ENCODE results near the gene PDE2A.

- TF ChIP-seq CTCF (IDR thresholded peaks at IDR 0.05; ENCODE audit: low read depth, low read length) (no peak), MAX (IDR thresholded peaks at IDR 0.05; ENCODE audit: low read depth, low read length) (no peak), POLR2A (IDR thresholded peaks at IDR 0.05; ENCODE audit: extremely low read depth, insufficient read length) (no peak)
These were observed 95.0 kb downstream of the PDE2A start for GRCh38 chr11:72578991-72579815.
